A673 (cell line): Measurements from ENCODE around the gene EHD1. TPM values are rescaled to one million over a fixed set of nuclear protein-coding genes. Genes with fewer than 3 reads are reported as not detected.

Source experiments
- BruUV-seq: library from RNA; stranded (reverse); fragments of 400-500 nt; replicated peaks from 2 replicates; lab custom pipeline; 2021; lab: Mats Ljungman, UMichigan
- CTCF ChIA-PET: fragments of 300-600 bp; sonication (Branson Sonifier 250); formaldehyde crosslinking; loops from one replicate; lab custom pipeline; 2022; ENCODE audit warnings: antibody characterized with exemption; lab: Charles Lee
- POLR2A ChIA-PET: fragments of 300-600 bp; sonication (Branson Sonifier 250); formaldehyde crosslinking; loops from one replicate; lab custom pipeline; 2022; ENCODE audit warnings: antibody characterized with exemption; ENCODE audit not compliant: low non-redundant PET; lab: Charles Lee
- DNase-seq: peaks from one replicate; pipeline ENCODE4 v3.0.0-alpha.2; 2015; ENCODE audit warnings: low spot score
- H3K27ac ChIP-seq: fragments of 200-600 bp; sonication (generic); 2 replicates; pipeline ENCODE4 v1.5.1; 2016; ENCODE audit warnings: mixed run types, low read depth, mild to moderate bottlenecking, mixed read lengths, antibody characterized with exemption, low read length; ENCODE audit not compliant: poor library complexity, severe bottlenecking
- H3K27me3 ChIP-seq: fragments of 200-600 bp; sonication (generic); replicated peaks from 2 replicates; pipeline ENCODE4 v1.6.1; 2017; ENCODE audit warnings: mixed run types, low read depth, mild to moderate bottlenecking, mixed read lengths, antibody characterized with exemption, low read length; ENCODE audit not compliant: insufficient read depth, poor library complexity
- H3K36me3 ChIP-seq: fragments of 200-600 bp; sonication (generic); 2 replicates; pipeline ENCODE4 v1.6.1; 2016; ENCODE audit warnings: mixed run types, mild to moderate bottlenecking, mixed read lengths, antibody characterized with exemption, low read length; ENCODE audit not compliant: insufficient read depth, poor library complexity, severe bottlenecking
- H3K4me1 ChIP-seq: fragments of 200-600 bp; sonication (generic); 2 replicates; pipeline ENCODE4 v1.6.1; 2017; ENCODE audit warnings: mixed run types, mild to moderate bottlenecking, mixed read lengths, antibody characterized with exemption, low read length; ENCODE audit not compliant: insufficient read depth, poor library complexity, severe bottlenecking
- H3K4me3 ChIP-seq: fragments of 200-600 bp; sonication (generic); 2 replicates; pipeline ENCODE4 v1.5.1; 2016; ENCODE audit warnings: low read depth, mixed run types, mild to moderate bottlenecking, mixed read lengths, low read length; ENCODE audit not compliant: poor library complexity, severe bottlenecking
- H3K9me3 ChIP-seq: fragments of 200-600 bp; sonication (generic); 2 replicates; pipeline ENCODE4 v1.6.1; 2016; ENCODE audit warnings: mixed run types, low read depth, mild to moderate bottlenecking, mixed read lengths, antibody characterized with exemption, low read length; ENCODE audit not compliant: poor library complexity, severe bottlenecking
- EZH2 ChIP-seq: fragments of 200-600 bp; sonication (generic); IDR thresholded peaks from 2 replicates; pipeline ENCODE4 v1.6.1; 2017; ENCODE audit warnings: borderline replicate concordance, low read depth, mild to moderate bottlenecking, mixed read lengths, antibody characterized with exemption, low read length; ENCODE audit not compliant: poor library complexity, severe bottlenecking
- intact Hi-C: fragments of 100-400 bp; cut with micrococcal nuclease; formaldehyde crosslinking; loops from one replicate; pipeline ENCODE4 v1.10.0; 2022; ENCODE audit not compliant: unreplicated experiment
- total RNA-seq: library from RNA; stranded (reverse); gene quantifications from 2 replicates; pipeline ENCODE4 v1.2.3, GENCODE V29; 2021
- TF ChIP-seq, protein P1 (sequence below): fragments of 300-800, 200-600 bp; sonication (generic); conservative IDR thresholded peaks from 2 replicates; pipeline ENCODE4 v1.5.1; 2017; ENCODE audit warnings: low read depth, mild to moderate bottlenecking, antibody characterized with exemption, low read length, moderate library complexity, mixed read lengths

Gene EHD1
- total RNA-seq, 1 experiment from 2014 or later, result 63.1 TPM

GRCh38 chr11:64898076-64898445, 19.6 kb upstream of the EHD1 start:
- Histone ChIP-seq H3K27ac (no peak overlapping the region), H3K9me3 (no peaks in the 10 kb centered on the region), H3K27me3 (no peaks in the 10 kb centered on the region), H3K4me3 (no peak overlapping the region), H3K4me1 (no peaks in the 10 kb centered on the region), H3K36me3 (no peaks in the 10 kb centered on the region)
- DNase-seq, result no peak
- POLR2A ChIA-PET, result no interaction called here
- TF ChIP-seq, protein P1, sequence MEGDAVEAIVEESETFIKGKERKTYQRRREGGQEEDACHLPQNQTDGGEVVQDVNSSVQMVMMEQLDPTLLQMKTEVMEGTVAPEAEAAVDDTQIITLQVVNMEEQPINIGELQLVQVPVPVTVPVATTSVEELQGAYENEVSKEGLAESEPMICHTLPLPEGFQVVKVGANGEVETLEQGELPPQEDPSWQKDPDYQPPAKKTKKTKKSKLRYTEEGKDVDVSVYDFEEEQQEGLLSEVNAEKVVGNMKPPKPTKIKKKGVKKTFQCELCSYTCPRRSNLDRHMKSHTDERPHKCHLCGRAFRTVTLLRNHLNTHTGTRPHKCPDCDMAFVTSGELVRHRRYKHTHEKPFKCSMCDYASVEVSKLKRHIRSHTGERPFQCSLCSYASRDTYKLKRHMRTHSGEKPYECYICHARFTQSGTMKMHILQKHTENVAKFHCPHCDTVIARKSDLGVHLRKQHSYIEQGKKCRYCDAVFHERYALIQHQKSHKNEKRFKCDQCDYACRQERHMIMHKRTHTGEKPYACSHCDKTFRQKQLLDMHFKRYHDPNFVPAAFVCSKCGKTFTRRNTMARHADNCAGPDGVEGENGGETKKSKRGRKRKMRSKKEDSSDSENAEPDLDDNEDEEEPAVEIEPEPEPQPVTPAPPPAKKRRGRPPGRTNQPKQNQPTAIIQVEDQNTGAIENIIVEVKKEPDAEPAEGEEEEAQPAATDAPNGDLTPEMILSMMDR, result no peak
- TF ChIP-seq EZH2, result no peak
- intact Hi-C loops, result no loop called here
- CTCF ChIA-PET, result interaction anchor here (1.0 kb wide), 1 partner anchor 10 kb away, joined by 3 read pairs; no protein-coding TSS in a partner anchor
- BruUV-seq, result no TSS peak

GRCh38 chr11:64897381-64898075, 19.1 kb upstream of the EHD1 start:
- POLR2A ChIA-PET, result no interaction called here
- no TSS peak for BruUV-seq
- CTCF ChIA-PET, result interaction anchor here (1.0 kb wide), 1 partner anchor 9 kb away, joined by 3 read pairs; no protein-coding TSS in a partner anchor
- Histone ChIP-seq H3K27me3 (no peaks in the 10 kb centered on the region), H3K27ac (no peak overlapping the region), H3K9me3 (no peaks in the 10 kb centered on the region), H3K4me3 (no peak overlapping the region), H3K36me3 (no peaks in the 10 kb centered on the region), H3K4me1 (no peaks in the 10 kb centered on the region)
- intact Hi-C loops, result no loop called here
- no peak for TF ChIP-seq EZH2
- TF ChIP-seq, protein P1, result no peak
- no peak for DNase-seq

DNA sequence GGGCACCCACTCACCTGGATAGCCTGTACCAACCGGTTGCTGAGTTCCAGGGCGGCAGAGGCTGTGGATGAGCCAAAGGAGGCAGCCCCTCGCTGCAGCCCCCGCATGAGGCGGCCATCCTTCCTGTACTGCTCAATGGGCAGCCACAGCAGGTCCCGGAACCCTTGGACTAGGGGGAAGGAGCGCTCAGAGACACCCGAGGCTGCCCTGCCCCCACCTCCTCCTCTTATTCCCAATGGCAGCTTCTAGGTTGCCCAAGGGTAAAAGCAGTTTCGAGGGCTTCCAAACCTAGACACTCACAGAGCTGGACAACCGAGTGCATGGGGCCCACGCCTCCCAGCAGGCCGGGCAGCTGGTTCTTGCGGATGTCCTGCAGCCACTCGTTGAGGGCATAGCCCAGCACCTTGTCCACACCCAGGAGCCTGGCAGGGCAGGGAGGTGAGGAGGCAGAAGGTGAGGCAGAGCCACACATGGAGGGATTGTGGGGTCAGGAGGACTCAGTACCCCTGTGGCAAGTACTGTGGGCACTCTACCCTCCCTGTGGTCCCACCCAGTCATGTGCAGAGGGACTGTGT, 18.1 kb upstream of the EHD1 start:
- DNase-seq, result no peak
- Histone ChIP-seq H3K27ac (no peak overlapping the region), H3K9me3 (no peaks in the 10 kb centered on the region), H3K27me3 (no peaks in the 10 kb centered on the region), H3K36me3 (no peaks in the 10 kb centered on the region), H3K4me3 (no peak overlapping the region), H3K4me1 (no peaks in the 10 kb centered on the region)
- TF ChIP-seq EZH2, result no peak
- TF ChIP-seq, protein P1, result no peak
- BruUV-seq, result no TSS peak
- ChIA-PET CTCF (no interaction called here), POLR2A (no interaction called here)
- intact Hi-C loops, result no loop called here
